GM18867 (cell line): ENCODE data around the gene MEF2B.
"Not testable (repeated sequence)": the region's sequence is repeated elsewhere in the genome, so short reads cannot be mapped to it uniquely, and the experiment has no call there.

Experiments used
- ATAC-seq: cut with Tn5 transposase; IDR thresholded peaks from one replicate; pipeline ENCODE4 v1.9.1; 2021; ENCODE audit warnings: mild to moderate bottlenecking, moderate library complexity; ENCODE audit not compliant: unreplicated experiment

The MEF2B gene

GRCh38 chr19:19193926-19194325 is 23.9 kb upstream of the MEF2B start:
- ATAC-seq: no peak

GRCh38 chr19:19192910-19193423 is 22.9 kb upstream of the MEF2B start:
- no peak for ATAC-seq

- peak; percentile 83 for ATAC-seq
Measured at GRCh38 chr19:19192078-19192882, 22.2 kb upstream of the MEF2B start, which contains the start of the genes BORCS8 and RFXANK. Gene BORCS8 (minus strand): TSS chr19:19192152. CDS start chr19:19192117, 35 bp downstream. Gene RFXANK (plus strand): TSS chr19:19192258. CDS start chr19:19193947, 1,689 bp downstream.

GRCh38 chr19:19191768-19192077 is 21.7 kb upstream of the MEF2B start:
- peak; percentile 6 for ATAC-seq

- no peak for ATAC-seq
Measured at GRCh38 chr19:19186742-19187141, 16.7 kb upstream of the MEF2B start.

- ATAC-seq: no peak
Measured at GRCh38 chr19:19185853-19186740, 16.0 kb upstream of the MEF2B start.

- ATAC-seq: no peak
Measured at GRCh38 chr19:19181488-19181998, 11.5 kb upstream of the MEF2B start.

GRCh38 chr19:19179548-19180441 is 9.7 kb upstream of the MEF2B start:
- ATAC-seq: no peak

- ATAC-seq: no peak
Measured at GRCh38 chr19:19176950-19177349, 6.9 kb upstream of the MEF2B start.

- not testable (repeated sequence) for ATAC-seq
Measured at GRCh38 chr19:19173243-19173642, 3.2 kb upstream of the MEF2B start.

GRCh38 chr19:19171821-19172532 is 1.9 kb upstream of the MEF2B start:
- no peak for ATAC-seq

- ATAC-seq: no peak
Measured at GRCh38 chr19:19170873-19171672, 1.0 kb upstream of the MEF2B start.

GRCh38 chr19:19169236-19170052 is 619 bp downstream of the MEF2B start:
- ATAC-seq: no peak

- no peak for ATAC-seq
Measured at GRCh38 chr19:19167612-19168011, 2.5 kb downstream of the MEF2B start.

- no peak for ATAC-seq
Measured at GRCh38 chr19:19165396-19165795, 4.7 kb downstream of the MEF2B start.

- no peak for ATAC-seq
Measured at GRCh38 chr19:19162495-19162894, 7.6 kb downstream of the MEF2B start.

- ATAC-seq: no peak
Measured at GRCh38 chr19:19160461-19161035, 9.5 kb downstream of the MEF2B start.

GRCh38 chr19:19159534-19159933 is 10.5 kb downstream of the MEF2B start:
- no peak for ATAC-seq
